HG02642 (cell line): Measurements from ENCODE around the gene SQOR.

Source experiments
- ATAC-seq: cut with Tn5 transposase; IDR thresholded peaks from one replicate; pipeline ENCODE4 v1.9.1; 2021; ENCODE audit warnings: mild to moderate bottlenecking; ENCODE audit not compliant: unreplicated experiment, poor library complexity

The SQOR gene

DNA sequence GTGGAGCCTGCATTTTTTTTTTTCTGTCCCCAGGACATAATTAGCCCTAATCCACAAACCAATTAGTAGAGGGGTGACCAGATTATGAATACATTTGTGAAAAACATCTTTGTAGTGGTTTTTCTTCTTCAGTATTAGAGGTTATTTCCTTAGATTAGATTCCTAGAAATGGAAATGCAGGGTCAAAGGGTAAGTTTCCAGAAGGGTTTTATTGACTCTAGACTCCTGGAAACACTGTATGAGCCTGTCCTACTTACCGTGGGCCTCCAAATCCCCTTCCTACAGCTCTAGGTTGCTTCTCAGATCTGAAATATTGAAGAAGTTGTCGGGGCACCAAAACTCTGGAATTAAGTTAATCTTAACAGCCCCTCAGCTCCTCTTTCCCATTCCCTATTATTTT lies 22.4 kb downstream of the SQOR start:
- ATAC-seq, result no peak

DNA sequence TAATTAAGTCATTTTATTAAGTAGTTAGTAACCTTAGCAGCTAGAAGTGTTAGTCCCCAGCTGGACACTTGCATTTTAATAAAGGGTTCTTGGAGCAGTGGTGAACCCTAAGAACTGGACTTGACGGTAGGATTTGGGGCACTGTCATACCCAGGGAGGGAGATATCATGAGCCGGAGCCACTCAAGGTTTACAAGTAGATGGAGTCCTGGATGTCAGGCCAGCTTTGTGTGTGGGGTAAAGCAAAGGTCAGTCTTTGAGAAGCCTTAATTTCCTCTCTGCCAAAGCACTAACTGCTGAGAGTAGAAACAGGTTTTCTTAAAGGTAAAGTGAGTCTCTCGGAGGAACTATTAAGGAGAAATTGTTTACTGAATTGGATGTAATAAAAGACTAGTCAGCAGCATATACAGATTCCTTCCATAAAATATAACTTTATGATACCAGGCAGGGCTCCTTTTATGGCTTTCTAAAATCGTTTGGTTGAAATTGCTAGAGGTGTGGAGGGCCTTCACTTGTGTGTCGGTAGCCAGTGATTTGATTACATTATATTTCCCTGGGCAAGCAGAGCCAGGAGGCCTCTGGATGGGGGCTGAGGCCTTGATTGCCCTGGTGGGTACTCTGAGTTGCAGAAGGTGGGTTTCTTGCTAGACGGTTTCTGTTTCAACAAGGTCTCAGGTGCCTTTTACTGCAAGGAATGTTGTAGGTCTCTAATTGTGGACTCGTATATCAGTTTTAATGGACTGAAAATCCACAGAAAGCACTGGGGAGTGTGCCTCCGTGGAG lies 23.1 kb downstream of the SQOR start:
- ATAC-seq, result no peak

DNA sequence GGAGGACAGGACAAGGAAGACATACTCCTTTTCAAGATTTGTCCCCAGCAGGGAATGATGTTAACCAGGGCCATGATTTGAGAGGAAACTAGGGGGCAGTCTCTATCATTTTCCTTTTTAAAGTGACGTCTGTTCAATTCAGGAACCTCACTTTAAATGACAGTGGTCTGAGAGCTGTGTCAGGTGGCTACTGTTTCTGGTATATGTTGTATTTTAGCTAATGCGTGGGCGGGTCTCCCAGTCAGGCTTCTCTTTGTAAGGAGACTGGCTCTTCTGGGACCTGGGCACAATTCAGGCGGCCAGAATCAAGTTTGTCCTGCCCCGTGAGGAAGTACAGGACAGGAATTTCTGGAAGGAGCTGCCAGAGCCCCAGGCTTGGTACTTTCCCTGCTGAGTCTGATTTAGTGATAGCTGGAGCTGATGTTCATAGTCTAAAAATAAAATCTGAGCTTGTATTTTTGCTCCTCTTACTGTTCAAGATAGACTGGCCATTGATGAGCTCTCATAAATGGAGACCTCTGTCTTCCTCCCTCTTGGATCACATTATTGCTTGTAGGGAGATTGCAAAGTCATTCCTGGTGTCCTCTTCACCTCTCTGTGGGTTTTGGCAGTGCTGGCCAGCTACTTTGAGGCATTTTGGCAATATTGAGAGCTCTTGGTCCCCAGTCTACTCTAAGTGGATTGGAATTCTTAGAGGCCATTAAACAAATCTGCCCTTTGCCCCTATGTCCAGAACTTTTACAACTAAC lies 25.6 kb downstream of the SQOR start:
- no peak for ATAC-seq

DNA sequence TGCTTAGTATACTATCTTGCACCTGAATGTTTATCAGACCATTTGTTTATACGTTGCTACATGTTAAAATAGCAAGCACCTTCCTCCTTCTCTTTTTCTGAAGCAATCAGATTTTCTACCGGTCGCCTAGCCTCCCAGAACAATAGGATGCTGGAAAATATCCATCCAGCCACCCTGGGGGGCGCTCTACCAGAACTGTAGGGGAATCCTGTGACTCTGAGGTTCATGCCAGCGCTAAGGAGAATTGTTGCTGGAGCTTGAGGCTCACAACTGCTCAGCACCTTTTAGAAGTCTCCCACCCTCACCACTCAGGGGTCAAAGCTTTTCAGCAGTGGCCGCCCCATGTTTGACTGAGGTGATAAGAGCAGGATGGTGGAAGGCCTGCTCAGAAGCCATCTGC lies 27.5 kb downstream of the SQOR start:
- ATAC-seq, result no peak

GRCh38 chr15:45664451-45664850 lies 29.6 kb downstream of the SQOR start:
- no peak for ATAC-seq

GRCh38 chr15:45665261-45665660 lies 30.4 kb downstream of the SQOR start:
- no peak for ATAC-seq

DNA sequence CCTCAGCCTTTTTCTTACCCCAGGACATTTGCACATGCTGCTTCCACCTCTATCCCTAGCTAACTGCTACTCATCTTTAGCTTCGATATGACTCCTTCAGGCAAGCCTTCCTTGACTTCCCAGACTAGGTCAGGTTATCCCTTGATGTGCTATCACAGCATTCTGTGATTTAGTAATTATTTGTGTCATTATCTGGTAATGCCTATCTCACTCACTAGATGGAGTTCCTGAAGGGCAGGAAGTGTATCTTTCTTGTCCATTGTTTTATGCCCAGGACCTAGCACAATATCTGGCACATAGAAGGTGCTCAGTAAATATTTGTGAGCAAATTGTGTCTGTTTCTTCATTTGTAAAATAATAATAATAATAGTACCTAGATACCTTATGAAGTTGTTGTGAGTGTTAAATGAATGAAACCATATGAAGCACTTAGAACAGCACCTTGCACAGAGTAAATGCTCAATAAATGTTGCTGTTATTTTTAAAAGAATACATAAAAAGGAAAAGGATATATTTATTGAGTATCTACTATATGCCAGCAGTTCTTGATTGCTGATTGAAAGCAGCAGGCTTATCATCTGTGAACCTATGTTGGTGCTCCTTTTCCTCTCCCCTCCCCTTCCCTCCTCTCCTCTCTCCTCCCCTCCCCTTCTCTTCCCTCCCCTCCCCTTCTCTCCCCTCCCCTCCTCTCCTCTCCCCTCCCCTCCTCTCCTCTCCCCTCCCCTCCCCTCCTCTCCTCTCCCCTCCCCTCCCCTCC lies 31.5 kb downstream of the SQOR start:
- ATAC-seq, result no peak

DNA sequence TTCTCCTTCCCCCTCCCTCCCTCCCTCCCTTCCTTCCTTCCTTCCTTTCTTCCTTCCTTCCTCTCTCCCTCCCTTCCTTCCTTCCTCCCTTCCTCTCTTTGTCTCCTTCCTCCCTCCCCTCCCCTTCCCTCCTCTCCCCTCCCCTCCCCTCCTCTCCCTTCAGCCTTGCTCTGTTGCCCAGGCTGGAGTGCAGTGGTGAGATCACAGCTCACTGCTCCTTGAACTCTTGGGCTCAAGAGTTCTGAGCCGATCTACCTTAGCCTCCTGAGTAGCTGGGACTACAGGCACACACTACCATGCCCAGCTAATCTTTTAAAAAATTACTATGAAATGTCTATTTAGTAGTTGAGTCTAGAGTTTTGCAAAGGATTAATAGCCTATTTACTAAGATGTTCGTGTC lies 32.2 kb downstream of the SQOR start:
- ATAC-seq, result no peak

DNA sequence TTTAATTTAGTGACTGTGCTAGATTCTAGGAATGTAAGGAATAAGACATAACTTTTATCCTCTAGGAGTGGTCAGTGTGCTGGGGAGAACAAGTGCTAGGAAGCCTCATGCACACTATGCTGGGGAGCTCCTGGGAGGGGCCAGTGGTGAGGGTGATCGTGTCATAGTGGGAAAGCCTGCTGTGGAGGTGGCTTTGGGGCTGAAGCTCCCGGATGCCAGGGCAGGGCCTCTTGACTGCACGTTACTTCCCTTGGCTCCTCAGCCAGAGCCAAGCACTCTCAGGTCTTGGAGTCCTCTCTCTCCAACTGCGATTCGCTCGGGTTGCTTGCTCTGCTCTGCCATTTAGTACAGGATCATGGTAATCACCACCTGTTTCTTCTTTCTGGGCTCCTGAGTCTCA lies 33.6 kb downstream of the SQOR start:
- ATAC-seq, result no peak

DNA sequence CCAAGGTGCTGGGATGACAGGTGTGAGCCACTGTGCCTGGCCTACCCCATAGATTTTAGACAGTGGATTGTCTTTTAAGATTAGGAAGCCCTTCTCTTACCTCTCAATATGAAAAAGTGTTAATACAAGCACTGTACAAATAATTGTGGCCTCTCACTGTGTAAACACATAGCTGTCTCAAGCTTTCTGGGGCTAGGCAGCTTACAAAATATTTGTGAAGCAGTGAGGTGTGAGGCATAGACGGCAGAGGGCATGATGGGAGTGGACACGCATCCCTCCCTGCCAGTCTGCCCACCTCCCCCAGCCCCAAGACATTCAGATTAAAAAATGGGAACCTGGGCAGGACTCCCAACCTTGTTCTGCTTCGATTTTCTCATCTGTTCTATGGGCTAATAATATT lies 34.6 kb downstream of the SQOR start:
- no peak for ATAC-seq

DNA sequence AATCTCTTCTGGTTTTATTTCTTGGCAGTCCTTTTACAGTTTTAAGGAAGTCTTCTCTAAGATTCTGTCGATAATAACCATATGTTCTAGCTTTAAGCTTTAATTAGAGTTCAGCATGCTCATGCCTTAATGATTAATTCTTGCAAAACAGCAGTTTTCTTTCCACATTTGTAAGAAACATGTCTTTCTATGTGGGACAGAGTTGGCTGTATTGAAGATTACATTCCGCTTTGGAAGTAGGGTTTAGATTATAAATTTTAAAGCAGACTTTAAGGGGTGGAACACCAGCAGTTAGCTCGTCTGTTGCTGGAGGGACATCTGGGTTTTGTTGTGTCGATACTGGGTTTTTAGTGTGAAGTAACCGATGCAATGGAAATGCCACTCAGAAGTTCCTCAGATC lies 35.3 kb downstream of the SQOR start:
- ATAC-seq, result no peak

DNA sequence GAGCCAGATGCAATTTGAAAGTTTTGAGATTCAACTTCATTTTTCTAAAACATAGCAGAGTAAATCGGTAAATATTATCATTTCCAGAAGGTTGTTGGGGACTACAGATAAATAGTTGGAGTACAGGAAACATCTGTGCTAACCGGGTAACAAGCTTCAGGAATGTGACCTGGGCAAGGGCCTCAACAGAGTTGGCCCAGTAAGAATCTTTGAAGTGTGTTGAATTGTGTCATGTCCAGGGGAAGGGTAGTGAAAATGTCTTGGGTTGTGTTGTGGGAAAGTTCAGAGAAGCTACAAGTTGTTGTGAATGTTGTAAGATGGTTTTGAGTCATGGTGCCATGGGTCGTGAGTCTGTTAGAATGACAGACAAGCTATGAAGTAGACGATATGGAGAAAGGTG lies 35.7 kb downstream of the SQOR start:
- no peak for ATAC-seq

DNA sequence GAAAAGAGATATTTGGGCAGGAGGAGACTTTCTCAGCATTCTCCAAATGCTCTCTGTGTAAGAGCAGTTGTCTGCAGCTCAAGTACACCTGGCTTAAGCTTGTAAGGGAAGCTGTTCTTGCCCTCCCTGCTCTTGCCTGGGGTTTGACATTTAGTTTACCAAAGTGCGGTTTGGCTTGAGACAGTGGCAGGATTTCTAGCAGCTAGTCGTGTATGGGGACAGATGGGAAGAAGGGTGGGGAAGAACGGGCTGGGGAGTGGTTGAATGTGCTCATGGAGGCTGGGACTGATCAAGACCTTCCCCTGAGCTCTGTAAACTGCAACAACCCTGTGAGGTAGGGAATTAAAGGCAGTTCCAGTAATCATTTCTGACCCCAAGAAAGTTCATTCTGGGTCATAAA lies 39.8 kb downstream of the SQOR start:
- no peak for ATAC-seq

GRCh38 chr15:45677797-45678196 lies 43.0 kb downstream of the SQOR start:
- ATAC-seq, result no peak

DNA sequence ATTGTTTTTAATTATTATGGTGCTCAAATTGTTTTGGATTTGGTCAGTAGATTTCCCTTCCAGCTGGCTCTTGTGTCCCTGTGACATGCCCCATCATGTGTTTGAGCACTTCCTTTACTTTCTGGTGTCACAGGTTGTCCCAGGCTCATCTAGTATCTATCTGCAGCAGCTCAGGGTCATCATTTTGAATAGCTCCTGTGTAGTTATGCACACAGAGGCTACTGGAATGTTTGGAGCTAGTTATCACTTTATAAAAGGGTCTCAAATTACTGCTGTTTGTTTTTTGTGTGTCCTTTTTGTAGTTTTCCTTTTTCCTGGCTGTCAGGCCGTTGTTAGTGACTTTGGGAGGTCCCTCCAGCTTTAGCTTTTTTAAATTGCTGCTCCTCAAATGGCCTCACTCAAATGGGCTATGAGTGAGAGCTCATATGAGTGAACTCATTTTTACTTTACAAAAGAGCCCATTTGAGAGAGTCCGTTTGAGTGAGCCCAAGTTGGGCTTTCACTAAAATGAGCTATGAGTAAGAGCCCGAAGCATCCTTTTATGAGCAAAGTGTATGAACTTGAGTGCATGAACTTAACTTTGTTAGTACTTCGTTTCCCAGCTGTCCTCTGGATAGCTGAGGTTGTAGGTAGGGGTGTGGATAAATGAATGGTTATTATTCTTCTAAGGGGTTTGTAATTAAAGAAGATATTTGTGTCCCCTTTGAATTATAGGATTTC lies 43.8 kb downstream of the SQOR start:
- ATAC-seq, result no peak

DNA sequence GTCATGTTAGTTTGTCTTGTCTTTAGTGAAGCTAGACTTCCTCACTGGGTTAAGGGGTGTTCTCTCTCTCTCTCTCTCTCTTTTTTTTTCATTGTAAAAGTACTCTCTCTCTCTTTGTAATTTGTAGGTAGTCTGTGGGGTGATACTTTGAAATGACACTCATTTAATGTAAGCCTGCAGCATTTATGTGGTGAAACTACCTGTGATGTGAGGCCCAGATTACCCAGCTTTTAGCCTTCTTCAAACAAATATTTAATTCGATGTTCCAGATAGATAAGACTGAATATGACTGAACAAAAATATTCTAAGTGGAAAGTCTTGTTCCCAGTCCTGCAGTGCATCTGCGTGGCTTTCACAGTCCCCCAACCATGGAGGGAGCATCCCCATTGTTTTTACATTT lies 49.7 kb downstream of the SQOR start:
- no peak for ATAC-seq

DNA sequence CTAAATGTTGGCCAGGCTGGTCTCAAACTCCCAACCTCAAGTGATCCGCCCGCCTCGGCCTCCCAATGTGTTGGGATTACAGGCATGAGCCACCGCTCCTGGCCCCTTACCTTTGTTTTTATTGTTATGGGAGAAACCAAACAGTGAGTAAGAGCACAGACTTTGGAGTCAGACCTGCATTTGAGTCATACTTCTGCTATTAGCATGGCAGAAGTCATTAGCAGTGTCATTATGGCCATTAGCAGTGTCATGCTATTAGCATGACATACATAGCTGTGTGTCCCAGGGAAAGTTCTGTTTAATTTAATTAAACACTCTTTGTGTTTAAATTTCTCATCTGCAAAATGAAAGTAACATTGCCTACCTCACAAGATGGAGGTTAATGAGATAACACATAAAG lies 54.8 kb downstream of the SQOR start:
- no peak for ATAC-seq

- ATAC-seq, result no peak
Observed at GRCh38 chr15:45690581-45691260, 55.9 kb downstream of the SQOR start.

- no peak for ATAC-seq
Observed at GRCh38 chr15:45701108-45701507, 66.3 kb downstream of the SQOR start.

- ATAC-seq, result no peak
Observed at GRCh38 chr15:45702041-45702440, 67.2 kb downstream of the SQOR start.
